Measurements from ENCODE around the gene SMIM7. TPM values are rescaled to one million over a fixed set of nuclear protein-coding genes. Genes with fewer than 3 reads are reported as not detected.

SMIM7 gene
- total RNA-seq, 1 experiment from 2014 or later: 77.6 TPM

- H4K8ac ChIP-seq (replicated peaks; ENCODE audit: insufficient read length, low read depth, low read length): no peak overlapping the region
- H2AFZ ChIP-seq (ENCODE audit: low read length): no peak overlapping the region
- no peaks in the 10 kb centered on the region for H3K27me3 ChIP-seq (ENCODE audit: insufficient read depth, low read length)
- H2BK120ac ChIP-seq (ENCODE audit: low read depth, low read length, poor library complexity, severe bottlenecking): no peak overlapping the region
- H3K56ac ChIP-seq (ENCODE audit: insufficient read length, low read depth, low read length): no peak overlapping the region
- no peak overlapping the region for H2BK5ac ChIP-seq (ENCODE audit: insufficient read length, low read length)
- Mint-ChIP-seq H3K4me1 (peaks cover 25 to 31% of the 10 kb centered on the region in 2 experiments), H3K9me3 (no peaks in the 10 kb centered on the region), H3K27ac (peak overlapping the region in 1 of 3 experiments; percentile 64; a peak in 2 of 7 replicates), H3K36me3 (ENCODE audit: insufficient read depth in 1 of 3, low read depth in 3 of 3) (peaks cover 3 to 16% (median 6%) of the 10 kb centered on the region in 3 experiments; a peak in 5 of 7 replicates), H3K4me3 (no peak overlapping the region), H3K27me3 (ENCODE audit: low read depth) (no peaks in the 10 kb centered on the region)
- no peak overlapping the region for H3K23ac ChIP-seq (ENCODE audit: insufficient read length, low read depth, low read length)
- TF ChIP-seq, protein P1, sequence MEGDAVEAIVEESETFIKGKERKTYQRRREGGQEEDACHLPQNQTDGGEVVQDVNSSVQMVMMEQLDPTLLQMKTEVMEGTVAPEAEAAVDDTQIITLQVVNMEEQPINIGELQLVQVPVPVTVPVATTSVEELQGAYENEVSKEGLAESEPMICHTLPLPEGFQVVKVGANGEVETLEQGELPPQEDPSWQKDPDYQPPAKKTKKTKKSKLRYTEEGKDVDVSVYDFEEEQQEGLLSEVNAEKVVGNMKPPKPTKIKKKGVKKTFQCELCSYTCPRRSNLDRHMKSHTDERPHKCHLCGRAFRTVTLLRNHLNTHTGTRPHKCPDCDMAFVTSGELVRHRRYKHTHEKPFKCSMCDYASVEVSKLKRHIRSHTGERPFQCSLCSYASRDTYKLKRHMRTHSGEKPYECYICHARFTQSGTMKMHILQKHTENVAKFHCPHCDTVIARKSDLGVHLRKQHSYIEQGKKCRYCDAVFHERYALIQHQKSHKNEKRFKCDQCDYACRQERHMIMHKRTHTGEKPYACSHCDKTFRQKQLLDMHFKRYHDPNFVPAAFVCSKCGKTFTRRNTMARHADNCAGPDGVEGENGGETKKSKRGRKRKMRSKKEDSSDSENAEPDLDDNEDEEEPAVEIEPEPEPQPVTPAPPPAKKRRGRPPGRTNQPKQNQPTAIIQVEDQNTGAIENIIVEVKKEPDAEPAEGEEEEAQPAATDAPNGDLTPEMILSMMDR (conservative IDR thresholded peaks at IDR 0.05): no peak
- H2BK12ac ChIP-seq (ENCODE audit: insufficient read length, low read depth, low read length): no peak overlapping the region
- no CpG with 5 or more reads among the region's 10 CpGs for WGBS (ENCODE audit: extremely low coverage, insufficient read length, low lambda C conversion rate)
- H3T11ph ChIP-seq (ENCODE audit: low read length): no peak overlapping the region
- peaks cover 7% of the 10 kb centered on the region for H3K23me2 ChIP-seq (ENCODE audit: insufficient read length, low read depth, low read length, poor library complexity, severe bottlenecking)
- no peaks in the 10 kb centered on the region for H3K9me3 ChIP-seq (ENCODE audit: control insufficient read depth, low read depth, low read length)
- no peak for DNase-seq
- no peak overlapping the region for H3K27ac ChIP-seq (ENCODE audit: insufficient read length, low read depth, low read length)
- no peak overlapping the region for H3K4me2 ChIP-seq (ENCODE audit: insufficient read depth, insufficient read length, low read length)
- H3K14ac ChIP-seq (ENCODE audit: insufficient read depth, low read length): no peak overlapping the region
- no peak overlapping the region for H4K91ac ChIP-seq (ENCODE audit: insufficient read length, low read depth, low read length)
- no peak overlapping the region for H2AK5ac ChIP-seq (ENCODE audit: insufficient read length, low read length)
- H4K5ac ChIP-seq (ENCODE audit: insufficient read length, low read depth, low read length): no peak overlapping the region
- H3K9ac ChIP-seq (ENCODE audit: extremely low read depth, insufficient read length, low read length): no peak overlapping the region
- no peak overlapping the region for H3K4ac ChIP-seq (ENCODE audit: low read depth, low read length)
- H2BK20ac ChIP-seq (ENCODE audit: low read depth, low read length, poor library complexity, severe bottlenecking): no peak overlapping the region
- H2BK15ac ChIP-seq (ENCODE audit: low read depth, low read length): no peak overlapping the region
- peaks cover 56% of the 10 kb centered on the region; the same call in 1 of the 2 replicates for H3K79me2 ChIP-seq (ENCODE audit: insufficient read depth, low read length)
- no peak overlapping the region for H3K18ac ChIP-seq (ENCODE audit: insufficient read length, low read depth, low read length)
- peaks cover 8% of the 10 kb centered on the region for H3K79me1 ChIP-seq (ENCODE audit: insufficient read depth, low read depth, low read length, poor library complexity, severe bottlenecking)
- no peaks in the 10 kb centered on the region for H3K4me1 ChIP-seq (ENCODE audit: insufficient read depth, low read length)
- no peaks in the 10 kb centered on the region for H4K20me1 ChIP-seq (ENCODE audit: control insufficient read depth, insufficient read depth, insufficient read length)
These were observed 35.7 kb downstream of the SMIM7 start for GRCh38 chr19:16624236-16624635.

Measured in H9 (cell line).